ENCODE data around the gene NLRP13. TPM values are rescaled to one million over a fixed set of nuclear protein-coding genes. Genes with fewer than 3 reads are reported as not detected.

NLRP13 gene
- total RNA-seq (2012; rRNA removed) (not detected in 2 replicates), polyA plus RNA-seq (2012; rRNA removed) (not detected in 2 replicates), Bru-seq, nascent RNA (not detected), BruChase-seq, experiment 1, labeled RNA remaining after a 6-hour chase (not detected), BruChase-seq, experiment 2, labeled RNA remaining after a 2-hour chase (not detected)
- not detected in 2 replicates for polyA plus RNA-seq (2012; cell fraction: cytosol; rRNA removed)
- not detected in 2 replicates for polyA plus RNA-seq (2012; cell fraction: nucleus; rRNA removed; ENCODE audit: low replicate concordance)
- long read RNA-seq, result 0 reads

GRCh38 chr19:55931936-55932386 lies at the start of gene NLRP13:
Gene NLRP13 (minus strand): TSS chr19:55932336. CDS start chr19:55932311, 25 bp downstream.
- no peak within 1 kb of the TSS for H4K91ac ChIP-seq (ENCODE audit: insufficient read depth, low read depth, low read length)
- no peak within 1 kb of the TSS for H3K4me3 ChIP-seq (ENCODE audit: insufficient read depth, low read depth, low read length)
- H4K20me1 ChIP-seq (ENCODE audit: insufficient read depth, low read length), result no peaks in the 10 kb centered on the region
- no peak within 1 kb of the TSS for H3K27ac ChIP-seq (ENCODE audit: insufficient read depth, low read length)
- H3K27me3 ChIP-seq (ENCODE audit: control insufficient read depth, insufficient read depth, low read length), result no peaks in the 10 kb centered on the region
- no peak within 1 kb of the TSS for H2AK9ac ChIP-seq (replicated peaks; ENCODE audit: low read depth, low read length, poor library complexity)
- ChIA-PET POLR2A (ENCODE audit: unreplicated experiment) (no interaction called here), CTCF (no interaction called here)
- no peak within 1 kb of the TSS for H3K23ac ChIP-seq (ENCODE audit: low read depth, low read length)
- TF ChIP-seq POLR2A (IDR thresholded peaks at IDR 0.05; ENCODE audit: low read depth, low read length), result no peak
- TF ChIP-seq ELK1 (IDR thresholded peaks at IDR 0.05; ENCODE audit: borderline replicate concordance, low read depth, low read length), result no peak
- no peak for TF ChIP-seq MXI1 (IDR thresholded peaks at IDR 0.05; ENCODE audit: borderline replicate concordance, low read depth, low read length)
- no peak for TF ChIP-seq MAZ (IDR thresholded peaks at IDR 0.05; ENCODE audit: borderline replicate concordance, low read depth, low read length)
- TF ChIP-seq RFX5 (IDR thresholded peaks at IDR 0.05; ENCODE audit: low read depth, low read length), result no peak
- no peak for TF ChIP-seq FOS (IDR thresholded peaks at IDR 0.05; ENCODE audit: low read depth, low read length)
- TF ChIP-seq CEBPB (IDR thresholded peaks at IDR 0.05; ENCODE audit: low read depth, low read length), result no peak
- TF ChIP-seq NFE2L2 (IDR thresholded peaks at IDR 0.05; ENCODE audit: low read depth, low read length), result no peak
- TF ChIP-seq CTCF (conservative IDR thresholded peaks at IDR 0.05; ENCODE audit: low read depth, low read length), result no peak
- no peak for TF ChIP-seq CHD1 (IDR thresholded peaks at IDR 0.05; ENCODE audit: low read depth, low read length)
- no peak for TF ChIP-seq BHLHE40 (IDR thresholded peaks at IDR 0.05; ENCODE audit: low read depth, low read length)
- TF ChIP-seq RAD21 (IDR thresholded peaks at IDR 0.05; ENCODE audit: low read length), result no peak
- TF ChIP-seq USF2 (IDR thresholded peaks at IDR 0.05; ENCODE audit: low read depth, low read length), result no peak
- no peak for TF ChIP-seq SMC3 (IDR thresholded peaks at IDR 0.05; ENCODE audit: low read depth, low read length)
- no peak for TF ChIP-seq RCOR1 (IDR thresholded peaks at IDR 0.05; ENCODE audit: insufficient replicate concordance, low read length)
- no peak within 1 kb of the TSS for H4K8ac ChIP-seq (ENCODE audit: low read depth in 2 of 2, low read length in 2 of 2)
- no peak within 1 kb of the TSS for H3K9ac ChIP-seq (ENCODE audit: low read depth, low read length)
- peaks cover 30% of the 10 kb centered on the region for H3K9me3 ChIP-seq (ENCODE audit: control insufficient read depth, insufficient read depth, low read length)
- no peak within 1 kb of the TSS for H3K4me2 ChIP-seq (ENCODE audit: low read depth, low read length)
- no peaks in the 10 kb centered on the region for H3K9me1 ChIP-seq (ENCODE audit: insufficient read depth, low read length)
- no peaks in the 10 kb centered on the region for H3K79me1 ChIP-seq (ENCODE audit: low read depth in 1 of 2, low read length in 2 of 2)
- DNase-seq (no peak), ATAC-seq (ENCODE audit: low read depth) (no peak)
- H2BK120ac ChIP-seq (ENCODE audit: low read depth, low read length), result no peak within 1 kb of the TSS
- H3K56ac ChIP-seq (ENCODE audit: extremely low read depth, insufficient read depth, low read length), result no peak within 1 kb of the TSS
- 73% methylated on average over 2 of the region's 8 CpGs; no CpG with 5 or more reads in 1 of the 2 experiments for WGBS, 2 experiments (ENCODE audit: extremely low coverage in 2 of 2, insufficient read length in 1 of 2)
- H3K4me1 ChIP-seq (ENCODE audit: control insufficient read depth, insufficient read depth, low read length), result no peaks in the 10 kb centered on the region
- H2BK15ac ChIP-seq (ENCODE audit: low read depth, low read length), result no peak within 1 kb of the TSS
- H2BK20ac ChIP-seq (ENCODE audit: low read depth, low read length), result no peak within 1 kb of the TSS
- H2AFZ ChIP-seq (replicated peaks; ENCODE audit: low read length, poor library complexity), result no peak within 1 kb of the TSS
- dilution Hi-C loops (cut with HindIII; ENCODE audit: low sequenced_read_pairs, unreplicated experiment), result no loop called here
- H3K4ac ChIP-seq (ENCODE audit: low read depth, low read length), result no peak within 1 kb of the TSS
- H3K36me3 ChIP-seq (ENCODE audit: control insufficient read depth, insufficient read depth, low read length), result no peaks in the 10 kb centered on the region
- H2BK5ac ChIP-seq (ENCODE audit: low read depth, low read length, poor library complexity, severe bottlenecking), result no peak within 1 kb of the TSS
- BruUV-seq (replicated peaks), result no TSS peak
- H3K14ac ChIP-seq (replicated peaks; ENCODE audit: low read depth, low read length), result no peak within 1 kb of the TSS
- in situ Hi-C loops (cut with MboI; ENCODE audit: low sequenced_read_pairs), result no loop called here
- H3K18ac ChIP-seq (ENCODE audit: low read depth, low read length), result no peak within 1 kb of the TSS
- intact Hi-C loops (cut with micrococcal nuclease), result no loop called here
- no peak within 1 kb of the TSS for H2AK5ac ChIP-seq (ENCODE audit: low read depth, low read length)
- H4K5ac ChIP-seq (ENCODE audit: low read depth, low read length), result no peak within 1 kb of the TSS
